SK-N-SH (cell line): ENCODE data around the gene MAML3. TPM values are rescaled to one million over a fixed set of nuclear protein-coding genes. Genes with fewer than 3 reads are reported as not detected.

ENCODE experiments used
- CTCF ChIA-PET: fragments of 300-600, 350-600 bp; formaldehyde crosslinking; extraction: SDS; loops from one replicate; lab custom pipeline; 2021; lab: Yijun Ruan, JAX
- POLR2A ChIA-PET: fragments of 350-600 bp; sonication (Branson Sonifier 250); formaldehyde crosslinking; extraction: SDS; loops from one replicate; lab custom pipeline; 2020; ENCODE audit warnings: antibody characterized with exemption, inconsistent platforms; lab: Yijun Ruan, JAX
- DNase-seq: peaks from one replicate; pipeline ENCODE4 v3.0.0; 2012
- H2AFZ ChIP-seq: fragments of 200-600 bp; sonication (generic); 2 replicates; pipeline ENCODE4 v1.8.1; 2016; ENCODE audit warnings: antibody characterized with exemption, mild to moderate bottlenecking, low read depth
- H3F3A ChIP-seq: fragments of 200-600 bp; sonication (generic); replicated peaks from 2 replicates; pipeline ENCODE3; 2016; ENCODE audit warnings: antibody characterized with exemption, mild to moderate bottlenecking; ENCODE audit not compliant: insufficient read depth
- H3K27ac ChIP-seq, 2 experiments: fragments of 200-500 bp in 1 of 2; fragments of 200-600 bp in 1 of 2; sonication (Bioruptor generic) in 1 of 2; sonication (generic), shearing (Covaris generic) in 1 of 2; 2 replicates each; pipeline versions ENCODE4 v1.5.1 to v1.6.1; 2014 to 2016; ENCODE audit warnings: low read depth in 2 of 2, inconsistent platforms in 1 of 2, low read length in 1 of 2, mild to moderate bottlenecking in 1 of 2, mixed read lengths in 1 of 2
- H3K27me3 ChIP-seq: fragments of 200-600 bp; sonication (generic), shearing (Covaris generic); 2 replicates; pipeline ENCODE4 v1.6.1; 2016; ENCODE audit warnings: mixed run types; ENCODE audit not compliant: insufficient read depth
- H3K36me3 ChIP-seq, 2 experiments: fragments of 200-500 bp in 1 of 2; fragments of 200-600 bp in 1 of 2; sonication (Bioruptor generic) in 1 of 2; sonication (generic) in 1 of 2; replicated peaks in 1 of 2; 2 replicates each; pipeline versions ENCODE3 to v1.5.1; 2014 to 2016; ENCODE audit warnings: low read length in 1 of 2, mild to moderate bottlenecking in 1 of 2; ENCODE audit not compliant: insufficient read depth in 2 of 2, control insufficient read depth in 1 of 2
- H3K4me1 ChIP-seq, 2 experiments: fragments of 200-500 bp in 1 of 2; fragments of 200-600 bp in 1 of 2; sonication (Bioruptor generic) in 1 of 2; sonication (generic), shearing (Covaris generic) in 1 of 2; 2 replicates each; pipeline versions ENCODE4 v1.5.1 to v1.6.1; 2014 to 2016; ENCODE audit warnings: low read depth in 1 of 2, low read length in 1 of 2, mixed run types in 1 of 2; ENCODE audit not compliant: insufficient read depth in 2 of 2, control insufficient read depth in 1 of 2
- H3K4me2 ChIP-seq: fragments of 200-600 bp; sonication (generic), shearing (Covaris generic); 2 replicates; pipeline ENCODE4 v1.6.1; 2017; ENCODE audit warnings: mixed run types
- H3K4me3 ChIP-seq, 2 experiments: fragments of 200-500 bp in 1 of 2; fragments of 200-600 bp in 1 of 2; sonication (Bioruptor generic) in 1 of 2; sonication (generic), shearing (Covaris generic) in 1 of 2; 2 replicates each; pipeline versions ENCODE4 v1.5.1 to v1.8.1; 2014 to 2016; ENCODE audit warnings: low read depth in 2 of 2, inconsistent platforms in 1 of 2, low read length in 1 of 2, mild to moderate bottlenecking in 1 of 2, mixed read lengths in 1 of 2, moderate library complexity in 1 of 2
- H3K79me2 ChIP-seq: fragments of 200-600 bp; sonication (generic); 2 replicates; pipeline ENCODE4 v1.8.1; 2017; ENCODE audit warnings: mild to moderate bottlenecking; ENCODE audit not compliant: insufficient read depth
- H3K9ac ChIP-seq: fragments of 200-600 bp; sonication (generic); 2 replicates; pipeline ENCODE4 v1.6.1; 2017; ENCODE audit warnings: mixed run types
- H3K9me2 ChIP-seq: fragments of 200-600 bp; sonication (generic); 2 replicates; pipeline ENCODE4 v1.6.1; 2017; ENCODE audit warnings: mixed run types
- H3K9me3 ChIP-seq: fragments of 200-600 bp; sonication (generic); 2 replicates; pipeline ENCODE4 v1.6.1; 2017; ENCODE audit warnings: mixed run types, mild to moderate bottlenecking, moderate library complexity
- H4K20me1 ChIP-seq: fragments of 200-600 bp; sonication (generic); 2 replicates; pipeline ENCODE4 v1.6.1; 2017; ENCODE audit warnings: mild to moderate bottlenecking, mixed run types; ENCODE audit not compliant: insufficient read depth
- CHD2 ChIP-seq: fragments of 150-350 bp; IDR thresholded peaks from 2 replicates; pipeline ENCODE4 v1.6.1; 2018; ENCODE audit warnings: low read length; ENCODE audit not compliant: partially characterized antibody
- FOSL2 ChIP-seq: IDR thresholded peaks from 2 replicates; pipeline ENCODE4 v1.4.0; 2012; ENCODE audit warnings: low read depth, mild to moderate bottlenecking, moderate library complexity, borderline replicate concordance
- GATA2 ChIP-seq: sonication (generic); formaldehyde crosslinking; IDR thresholded peaks from 2 replicates; pipeline ENCODE4 v1.5.0; 2020; ENCODE audit warnings: mild to moderate bottlenecking, missing genetic modification reagents
- JUND ChIP-seq: IDR thresholded peaks from 2 replicates; pipeline ENCODE4 v1.4.0; 2012
- MAX ChIP-seq: IDR thresholded peaks from 2 replicates; pipeline ENCODE4 v1.4.0; 2012; ENCODE audit warnings: low read depth
- MEF2A ChIP-seq: IDR thresholded peaks from 2 replicates; pipeline ENCODE4 v1.4.0; 2012; ENCODE audit warnings: low read depth, borderline replicate concordance
- NFIC ChIP-seq: IDR thresholded peaks from 2 replicates; pipeline ENCODE4 v1.4.0; 2012; ENCODE audit warnings: borderline replicate concordance
- POLR2AphosphoS5 ChIP-seq: IDR thresholded peaks from 2 replicates; pipeline ENCODE4 v1.6.1; 2012; ENCODE audit warnings: low read depth, low read length
- RAD21 ChIP-seq: IDR thresholded peaks from 2 replicates; pipeline ENCODE4 v1.6.1; 2012; ENCODE audit warnings: mild to moderate bottlenecking, low read length
- RCOR1 ChIP-seq: fragments of 150-350 bp; IDR thresholded peaks from 2 replicates; pipeline ENCODE4 v1.6.1; 2017; ENCODE audit warnings: antibody characterized with exemption, low read length
- TAF1 ChIP-seq: IDR thresholded peaks from 2 replicates; pipeline ENCODE4 v1.6.1; 2012; ENCODE audit warnings: low read depth, mild to moderate bottlenecking, low read length, moderate library complexity, borderline replicate concordance
- TCF12 ChIP-seq: IDR thresholded peaks from 2 replicates; pipeline ENCODE4 v1.4.0; 2012
- YY1 ChIP-seq: IDR thresholded peaks from 2 replicates; pipeline ENCODE4 v1.4.0; 2012; ENCODE audit warnings: low read depth, mild to moderate bottlenecking
- WGBS: methylation state at CpG from one replicate; pipeline ENCODE4 v1.1.6; 2017; ENCODE audit warnings: low lambda C conversion rate; 5-methylcytosine and 5-hydroxymethylcytosine counted together
- polyA plus RNA-seq, 3 experiments: library from polyadenylated mRNA; depleted of rRNA; stranded (reverse); fragments of >200 nt; gene quantifications; 2 replicates each; pipeline ENCODE4 v1.2.3, GENCODE V29; 2012
- TF ChIP-seq, protein P1 (sequence below): IDR thresholded peaks from 2 replicates; pipeline ENCODE4 v1.6.1; 2012; ENCODE audit warnings: mild to moderate bottlenecking, low read depth, low read length, moderate library complexity
- TF ChIP-seq, protein P2 (sequence below): IDR thresholded peaks from 2 replicates; pipeline ENCODE4; 2012
- TF ChIP-seq, protein P3 (sequence below): fragments of 200-600 bp; sonication (generic); IDR thresholded peaks from 2 replicates; pipeline ENCODE4 v1.6.1; 2017; ENCODE audit warnings: antibody characterized with exemption, mild to moderate bottlenecking, moderate library complexity

Gene MAML3
- polyA plus RNA-seq, 1 of the 3 experiments (the other 2 are of a cell fraction): 5.3 TPM

DNA sequence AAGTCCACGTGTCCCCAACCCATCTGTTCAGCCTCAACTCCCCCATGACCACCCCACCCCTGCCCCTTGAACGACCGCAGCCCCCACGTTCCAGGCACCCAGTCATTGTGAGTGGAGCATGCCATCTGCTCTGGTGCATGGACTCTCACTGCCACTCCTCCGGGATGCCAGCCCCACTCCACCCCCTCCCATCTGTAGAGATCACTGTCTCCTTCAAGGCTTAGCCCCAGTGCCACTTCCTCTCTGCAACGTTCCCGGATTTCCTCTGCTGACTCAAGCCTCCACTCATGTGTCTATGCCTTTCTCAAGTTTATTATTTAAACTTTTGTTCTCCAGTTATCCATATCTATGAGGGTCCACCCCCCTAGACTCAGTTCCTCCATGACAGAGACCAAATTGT lies 54.0 kb downstream of the MAML3 start (continued):
- TF ChIP-seq, protein P1, sequence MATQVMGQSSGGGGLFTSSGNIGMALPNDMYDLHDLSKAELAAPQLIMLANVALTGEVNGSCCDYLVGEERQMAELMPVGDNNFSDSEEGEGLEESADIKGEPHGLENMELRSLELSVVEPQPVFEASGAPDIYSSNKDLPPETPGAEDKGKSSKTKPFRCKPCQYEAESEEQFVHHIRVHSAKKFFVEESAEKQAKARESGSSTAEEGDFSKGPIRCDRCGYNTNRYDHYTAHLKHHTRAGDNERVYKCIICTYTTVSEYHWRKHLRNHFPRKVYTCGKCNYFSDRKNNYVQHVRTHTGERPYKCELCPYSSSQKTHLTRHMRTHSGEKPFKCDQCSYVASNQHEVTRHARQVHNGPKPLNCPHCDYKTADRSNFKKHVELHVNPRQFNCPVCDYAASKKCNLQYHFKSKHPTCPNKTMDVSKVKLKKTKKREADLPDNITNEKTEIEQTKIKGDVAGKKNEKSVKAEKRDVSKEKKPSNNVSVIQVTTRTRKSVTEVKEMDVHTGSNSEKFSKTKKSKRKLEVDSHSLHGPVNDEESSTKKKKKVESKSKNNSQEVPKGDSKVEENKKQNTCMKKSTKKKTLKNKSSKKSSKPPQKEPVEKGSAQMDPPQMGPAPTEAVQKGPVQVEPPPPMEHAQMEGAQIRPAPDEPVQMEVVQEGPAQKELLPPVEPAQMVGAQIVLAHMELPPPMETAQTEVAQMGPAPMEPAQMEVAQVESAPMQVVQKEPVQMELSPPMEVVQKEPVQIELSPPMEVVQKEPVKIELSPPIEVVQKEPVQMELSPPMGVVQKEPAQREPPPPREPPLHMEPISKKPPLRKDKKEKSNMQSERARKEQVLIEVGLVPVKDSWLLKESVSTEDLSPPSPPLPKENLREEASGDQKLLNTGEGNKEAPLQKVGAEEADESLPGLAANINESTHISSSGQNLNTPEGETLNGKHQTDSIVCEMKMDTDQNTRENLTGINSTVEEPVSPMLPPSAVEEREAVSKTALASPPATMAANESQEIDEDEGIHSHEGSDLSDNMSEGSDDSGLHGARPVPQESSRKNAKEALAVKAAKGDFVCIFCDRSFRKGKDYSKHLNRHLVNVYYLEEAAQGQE: no peak
- TF ChIP-seq TCF12 (peak; percentile 54), JUND (no peak), MAX (peak; percentile 64; the same call in 1 of the 2 replicates)
- TF ChIP-seq, protein P2, sequence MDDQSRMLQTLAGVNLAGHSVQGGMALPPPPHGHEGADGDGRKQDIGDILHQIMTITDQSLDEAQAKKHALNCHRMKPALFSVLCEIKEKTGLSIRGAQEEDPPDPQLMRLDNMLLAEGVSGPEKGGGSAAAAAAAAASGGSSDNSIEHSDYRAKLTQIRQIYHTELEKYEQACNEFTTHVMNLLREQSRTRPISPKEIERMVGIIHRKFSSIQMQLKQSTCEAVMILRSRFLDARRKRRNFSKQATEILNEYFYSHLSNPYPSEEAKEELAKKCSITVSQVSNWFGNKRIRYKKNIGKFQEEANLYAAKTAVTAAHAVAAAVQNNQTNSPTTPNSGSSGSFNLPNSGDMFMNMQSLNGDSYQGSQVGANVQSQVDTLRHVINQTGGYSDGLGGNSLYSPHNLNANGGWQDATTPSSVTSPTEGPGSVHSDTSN: 0 out of 2 replicates have a peak, but pooled peaks have one; percentile 24

- Histone ChIP-seq H3K4me3 (peak overlapping the region in 1 of 2 experiments; percentile 4; a peak in 2 of 4 replicates), H3K27ac (peak overlapping the region; percentile 64 to 97; a peak in 3 of 4 replicates), H3K27me3 (no peaks in the 10 kb centered on the region), H3K79me2 (peaks cover 15% of the 10 kb centered on the region; the same call in 1 of the 2 replicates), H3F3A (peaks cover 46% of the 10 kb centered on the region), H4K20me1 (no peaks in the 10 kb centered on the region), H3K4me2 (peak overlapping the region; percentile 78), H3K36me3 (no peaks in the 10 kb centered on the region), H3K4me1 (peaks cover 56 to 67% of the 10 kb centered on the region in 2 experiments), H3K9ac (peak overlapping the region; percentile 58; the same call in 1 of the 2 replicates), H2AFZ (peak overlapping the region; percentile 23; the same call in 1 of the 2 replicates), H3K9me2 (no peaks in the 10 kb centered on the region), H3K9me3 (no peaks in the 10 kb centered on the region)
- ChIA-PET POLR2A (interaction anchor here (1.5 kb wide), 1 partner anchor 140 kb away, joined by 3 read pairs; no protein-coding TSS in a partner anchor), CTCF (interaction anchor here (1.9 kb wide), 1 partner anchor 46 kb away, joined by 4 read pairs; no protein-coding TSS in a partner anchor)
- 46% methylated on average over 6 of the region's 7 CpGs for WGBS
- TF ChIP-seq GATA2 (CRISPR knock-in tag) (no peak), YY1 (no peak), NFIC (0 out of 2 replicates have a peak, but pooled peaks have one; percentile 15), POLR2AphosphoS5 (no peak), JUND (peak; percentile 32; the same call in 1 of the 2 replicates), MEF2A (no peak), CHD2 (no peak), RCOR1 (no peak), RAD21 (no peak), TCF12 (peak; percentile 64; the same call in 1 of the 2 replicates), FOSL2 (peak; percentile 51; the same call in 1 of the 2 replicates), TAF1 (no peak)
- TF ChIP-seq, protein P3, sequence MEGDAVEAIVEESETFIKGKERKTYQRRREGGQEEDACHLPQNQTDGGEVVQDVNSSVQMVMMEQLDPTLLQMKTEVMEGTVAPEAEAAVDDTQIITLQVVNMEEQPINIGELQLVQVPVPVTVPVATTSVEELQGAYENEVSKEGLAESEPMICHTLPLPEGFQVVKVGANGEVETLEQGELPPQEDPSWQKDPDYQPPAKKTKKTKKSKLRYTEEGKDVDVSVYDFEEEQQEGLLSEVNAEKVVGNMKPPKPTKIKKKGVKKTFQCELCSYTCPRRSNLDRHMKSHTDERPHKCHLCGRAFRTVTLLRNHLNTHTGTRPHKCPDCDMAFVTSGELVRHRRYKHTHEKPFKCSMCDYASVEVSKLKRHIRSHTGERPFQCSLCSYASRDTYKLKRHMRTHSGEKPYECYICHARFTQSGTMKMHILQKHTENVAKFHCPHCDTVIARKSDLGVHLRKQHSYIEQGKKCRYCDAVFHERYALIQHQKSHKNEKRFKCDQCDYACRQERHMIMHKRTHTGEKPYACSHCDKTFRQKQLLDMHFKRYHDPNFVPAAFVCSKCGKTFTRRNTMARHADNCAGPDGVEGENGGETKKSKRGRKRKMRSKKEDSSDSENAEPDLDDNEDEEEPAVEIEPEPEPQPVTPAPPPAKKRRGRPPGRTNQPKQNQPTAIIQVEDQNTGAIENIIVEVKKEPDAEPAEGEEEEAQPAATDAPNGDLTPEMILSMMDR: no peak; the same call in 1 of the 2 replicates
- TF ChIP-seq, protein P1: no peak
- no peak for DNase-seq
Observed at GRCh38 chr4:140098455-140099160, 55.4 kb downstream of the MAML3 start.
